ENCODE data around the gene CDK14.
"Not testable (repeated sequence)": the region's sequence is repeated elsewhere in the genome, so short reads cannot be mapped to it uniquely, and the experiment has no call there.

Gene CDK14

GRCh38 chr7:90629297-90629918, 33.3 kb downstream of the CDK14 start:
- DNase-seq (ENCODE audit: low read depth, low spot score): peak; percentile 57

- no peak for DNase-seq (ENCODE audit: low read depth, low spot score)
Measured at GRCh38 chr7:90631502-90631901, 35.4 kb downstream of the CDK14 start.

DNA sequence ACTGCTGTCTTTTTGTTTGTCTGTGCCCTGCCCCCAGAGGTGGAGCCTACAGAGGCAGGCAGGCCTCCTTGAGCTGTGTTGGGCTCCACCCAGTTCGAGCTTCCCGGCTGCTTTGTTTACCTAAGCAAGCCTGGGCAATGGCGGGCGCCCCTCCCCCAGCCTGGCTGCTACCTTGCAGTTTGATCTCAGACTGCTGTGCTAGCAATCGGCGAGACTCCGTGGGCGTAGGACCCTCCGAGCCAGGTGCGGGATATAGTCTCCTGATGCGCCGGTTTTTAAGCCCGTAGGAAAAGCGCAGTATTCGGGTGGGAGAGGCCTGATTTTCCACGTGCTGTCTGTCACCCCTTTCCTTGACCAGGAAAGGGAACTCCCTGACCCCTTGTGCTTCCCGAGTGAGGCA, 43.6 kb downstream of the CDK14 start:
- DNase-seq (ENCODE audit: low read depth, low spot score): not testable (repeated sequence)

DNA sequence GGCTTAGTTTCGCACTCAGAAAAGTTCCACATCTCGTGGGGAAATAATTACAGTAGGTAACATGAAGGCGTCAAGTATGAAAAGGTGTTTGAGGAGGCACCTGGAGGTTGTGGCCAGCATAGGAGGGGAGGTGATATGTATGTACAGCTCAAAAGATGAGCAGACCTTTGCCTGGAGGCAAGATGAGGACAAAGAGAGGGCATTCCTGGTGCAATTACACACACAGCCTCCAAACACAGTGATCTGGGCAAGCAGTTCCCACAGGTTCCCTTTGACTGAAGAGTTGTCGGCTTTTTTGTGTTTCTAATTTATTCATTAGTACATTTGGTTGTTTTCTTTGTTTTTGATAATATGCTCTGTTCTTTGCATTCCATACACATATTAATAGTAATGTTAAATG, 46.9 kb downstream of the CDK14 start:
- no peak for DNase-seq (ENCODE audit: low read depth, low spot score)

GRCh38 chr7:90645784-90646183, 49.7 kb downstream of the CDK14 start:
- peak; percentile 43 for DNase-seq (ENCODE audit: low read depth, low spot score)

- no peak for DNase-seq (ENCODE audit: low read depth, low spot score)
Measured at GRCh38 chr7:90648107-90648506, 52.0 kb downstream of the CDK14 start.

- DNase-seq (ENCODE audit: low read depth, low spot score): no peak
Measured at GRCh38 chr7:90648834-90649233, 52.7 kb downstream of the CDK14 start.

DNA sequence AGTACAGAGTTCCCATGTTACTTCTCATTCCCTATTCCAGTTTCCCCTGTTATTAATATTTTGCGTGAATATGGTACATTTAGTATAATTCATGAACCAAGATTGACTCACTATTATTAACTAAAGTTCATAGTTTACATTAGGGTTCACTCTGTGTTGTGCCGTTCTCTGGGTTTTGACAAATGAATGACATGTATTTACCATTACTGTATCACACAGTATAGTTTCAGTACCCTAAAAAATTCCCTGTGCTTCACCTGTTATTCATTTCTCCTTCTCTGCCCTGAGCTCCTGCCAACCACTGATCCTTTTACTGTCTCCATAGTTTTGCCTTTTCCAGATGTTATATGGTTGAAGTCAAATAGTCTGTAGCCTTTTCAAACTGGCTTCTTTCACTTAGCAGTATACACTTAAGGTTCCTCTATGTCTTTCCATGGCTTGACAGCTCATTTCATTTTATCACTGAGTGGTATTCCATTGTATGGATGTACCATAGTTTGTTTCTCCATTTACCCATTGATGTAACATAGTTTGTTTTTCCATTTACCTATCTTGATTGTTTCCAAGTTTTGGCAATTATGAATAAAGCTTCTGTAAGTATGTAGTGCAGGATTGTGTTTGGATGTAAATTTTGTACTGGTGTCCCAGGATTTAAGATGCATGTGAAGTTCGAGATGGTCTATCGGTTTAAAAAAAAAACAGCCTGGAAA, 58.8 kb downstream of the CDK14 start:
- no peak for DNase-seq (ENCODE audit: low read depth, low spot score)

- DNase-seq (ENCODE audit: low read depth, low spot score): peak; percentile 86
Measured at GRCh38 chr7:90655566-90655965, 59.4 kb downstream of the CDK14 start.

GRCh38 chr7:90657481-90657880, 61.4 kb downstream of the CDK14 start:
- DNase-seq (ENCODE audit: low read depth, low spot score): peak; percentile 27

DNA sequence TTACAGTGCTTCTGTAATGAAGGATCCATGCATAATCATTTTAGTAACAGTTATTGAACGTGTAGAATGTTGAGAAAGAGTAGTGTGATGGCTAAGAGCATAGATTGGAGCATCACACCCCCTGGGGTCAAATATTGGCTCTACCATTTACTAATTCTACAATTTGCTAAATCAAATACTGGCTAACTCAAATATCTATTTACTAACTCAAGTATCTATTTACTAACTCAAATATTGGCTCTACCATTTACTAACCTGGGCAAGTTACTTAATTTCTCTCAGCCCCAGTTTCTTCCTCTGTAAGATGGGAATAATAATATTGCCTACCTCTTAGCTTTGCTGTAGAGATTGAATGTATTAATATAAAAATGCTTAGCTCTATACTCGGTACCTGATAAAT, 64.0 kb downstream of the CDK14 start:
- DNase-seq (ENCODE audit: low read depth, low spot score): no peak

DNA sequence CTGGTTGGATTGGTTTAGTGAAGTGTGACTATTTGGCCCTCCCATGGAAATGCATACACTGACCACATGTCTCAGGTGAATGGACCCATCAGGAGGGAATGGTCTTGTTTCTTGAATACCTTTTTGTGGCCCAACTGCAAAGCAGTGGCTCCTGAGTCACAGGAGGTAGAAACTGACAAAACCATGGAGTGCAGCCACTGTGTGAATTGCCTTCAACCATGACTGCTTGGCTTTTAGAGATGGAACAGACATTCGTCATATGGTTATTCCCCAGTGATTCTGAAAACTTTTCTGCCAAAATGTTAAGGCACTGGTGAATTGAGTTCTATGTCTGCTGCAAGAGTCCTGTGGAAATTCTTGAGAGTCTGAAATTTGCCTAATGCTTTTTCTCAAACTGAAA, 64.7 kb downstream of the CDK14 start:
- no peak for DNase-seq (ENCODE audit: low read depth, low spot score)

- peak; percentile 60 for DNase-seq (ENCODE audit: low read depth, low spot score)
Measured at GRCh38 chr7:90661290-90662151, 65.4 kb downstream of the CDK14 start.

DNA sequence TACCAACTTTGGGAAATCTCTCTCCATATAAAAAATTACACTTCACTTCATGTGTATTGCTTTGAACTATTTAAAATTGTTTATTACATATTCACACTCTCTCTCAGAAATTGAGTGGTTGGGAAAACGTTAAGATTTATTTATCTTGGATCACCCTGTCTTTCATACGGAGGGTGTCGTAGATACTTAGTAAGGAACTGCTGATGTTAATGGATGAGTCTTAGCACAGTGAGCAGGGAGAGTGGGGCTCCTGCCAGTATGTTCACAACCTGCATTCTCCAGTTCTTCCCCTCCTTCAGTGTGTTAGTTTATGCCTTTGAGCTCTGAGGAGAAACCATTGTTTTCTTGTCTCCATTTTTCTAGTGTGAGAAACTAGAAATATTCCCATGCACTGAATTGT, 67.1 kb downstream of the CDK14 start:
- DNase-seq (ENCODE audit: low read depth, low spot score): no peak

DNA sequence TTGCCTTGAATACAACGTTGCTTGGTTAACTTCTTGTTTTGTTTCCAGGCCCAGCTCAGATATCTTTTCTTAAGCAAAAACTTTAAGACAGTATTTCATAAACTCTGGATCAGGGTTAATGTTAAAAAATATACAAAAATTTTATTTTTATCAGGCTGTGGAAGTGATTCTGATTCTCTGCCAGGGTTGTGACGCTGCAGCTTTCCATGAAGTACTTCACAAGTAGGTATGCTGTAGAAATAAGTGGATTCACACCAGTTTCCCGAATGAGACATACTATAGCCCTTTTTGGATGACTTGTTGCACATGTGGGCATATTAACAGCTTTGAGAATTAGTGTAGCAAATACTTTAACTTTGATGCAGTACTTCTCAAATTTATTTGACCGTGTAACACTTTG, 70.1 kb downstream of the CDK14 start:
- DNase-seq (ENCODE audit: low read depth, low spot score): no peak

DNA sequence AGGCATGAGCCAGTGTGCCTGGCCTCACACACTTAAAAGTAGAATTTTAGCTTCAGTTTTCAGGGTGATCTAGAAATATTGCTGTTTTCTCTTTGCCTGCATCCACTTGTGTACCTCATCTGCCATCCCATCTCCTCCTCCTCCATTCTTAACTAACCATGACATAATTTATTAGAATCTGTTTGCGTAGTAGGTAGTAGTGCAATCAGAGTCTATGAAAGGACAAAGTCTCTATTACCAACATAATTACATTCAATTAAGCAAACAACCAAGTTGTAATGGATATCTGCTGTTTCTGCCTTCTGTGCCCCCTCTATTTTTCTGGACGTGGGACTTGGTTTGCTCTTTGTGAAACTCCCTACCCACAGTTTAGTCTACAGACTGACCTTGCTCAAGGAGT, 72.9 kb downstream of the CDK14 start:
- no peak for DNase-seq (ENCODE audit: low read depth, low spot score)

DNA sequence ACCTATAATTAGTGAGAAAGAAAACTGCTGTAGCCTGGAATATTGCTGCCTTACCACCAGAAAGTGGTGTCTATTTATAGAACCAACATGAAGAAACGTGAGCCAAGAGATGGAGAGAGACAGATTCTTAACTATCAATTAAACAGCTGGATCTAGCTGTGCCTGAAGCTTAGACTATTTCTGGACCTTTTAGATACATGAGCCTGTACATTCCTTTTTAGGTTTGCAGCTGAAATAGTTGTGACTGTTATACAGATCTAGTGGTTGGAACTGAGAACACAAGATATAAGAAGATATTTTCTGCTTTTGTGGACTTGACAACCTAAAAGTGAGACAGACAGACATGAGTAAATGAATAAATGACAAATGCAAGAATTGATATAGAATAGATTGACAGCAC, 73.4 kb downstream of the CDK14 start:
- no peak for DNase-seq (ENCODE audit: low read depth, low spot score)

- DNase-seq (ENCODE audit: low read depth, low spot score): no peak
Measured at GRCh38 chr7:90671571-90671970, 75.5 kb downstream of the CDK14 start.

DNA sequence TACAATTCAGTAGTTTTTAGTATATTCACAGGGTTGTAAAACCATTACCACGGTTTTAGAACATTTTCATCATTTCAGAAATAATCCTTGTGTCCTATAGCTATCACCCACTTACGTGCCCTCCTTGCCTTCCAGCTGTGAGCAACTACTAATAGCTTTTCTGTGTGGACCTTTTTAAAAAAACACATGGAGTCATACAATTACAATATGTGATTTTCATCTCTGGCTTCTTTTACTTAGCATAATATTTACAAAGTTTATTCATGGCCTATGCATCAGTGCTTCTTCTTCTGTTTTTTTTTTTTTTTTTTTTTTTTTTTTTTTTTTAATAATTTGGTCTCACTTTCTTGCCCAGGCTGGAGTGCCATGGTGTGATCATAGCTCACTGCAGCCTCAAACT, 76.1 kb downstream of the CDK14 start:
- DNase-seq (ENCODE audit: low read depth, low spot score): no peak

- no peak for DNase-seq (ENCODE audit: low read depth, low spot score)
Measured at GRCh38 chr7:90674625-90675024, 78.5 kb downstream of the CDK14 start.

DNA sequence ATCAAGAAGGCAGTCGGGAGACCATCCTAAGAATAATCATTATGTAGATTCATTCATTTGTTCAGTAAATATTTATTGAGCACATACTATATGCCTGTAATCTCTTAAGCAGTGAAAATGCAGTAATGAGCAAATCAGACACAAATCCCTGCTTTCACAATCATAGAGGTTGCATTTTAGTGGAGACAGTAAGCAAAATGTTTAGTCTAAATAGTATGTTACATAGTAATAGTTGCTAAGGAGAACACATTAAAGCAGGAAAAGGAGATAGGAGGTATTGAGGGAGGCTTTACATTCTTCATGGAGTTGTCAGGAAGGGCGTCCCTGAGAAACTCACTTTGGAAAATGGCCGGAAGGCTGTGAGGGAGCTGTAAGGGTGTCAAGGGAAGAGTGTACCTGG, 79.9 kb downstream of the CDK14 start:
- no peak for DNase-seq (ENCODE audit: low read depth, low spot score)

DNA sequence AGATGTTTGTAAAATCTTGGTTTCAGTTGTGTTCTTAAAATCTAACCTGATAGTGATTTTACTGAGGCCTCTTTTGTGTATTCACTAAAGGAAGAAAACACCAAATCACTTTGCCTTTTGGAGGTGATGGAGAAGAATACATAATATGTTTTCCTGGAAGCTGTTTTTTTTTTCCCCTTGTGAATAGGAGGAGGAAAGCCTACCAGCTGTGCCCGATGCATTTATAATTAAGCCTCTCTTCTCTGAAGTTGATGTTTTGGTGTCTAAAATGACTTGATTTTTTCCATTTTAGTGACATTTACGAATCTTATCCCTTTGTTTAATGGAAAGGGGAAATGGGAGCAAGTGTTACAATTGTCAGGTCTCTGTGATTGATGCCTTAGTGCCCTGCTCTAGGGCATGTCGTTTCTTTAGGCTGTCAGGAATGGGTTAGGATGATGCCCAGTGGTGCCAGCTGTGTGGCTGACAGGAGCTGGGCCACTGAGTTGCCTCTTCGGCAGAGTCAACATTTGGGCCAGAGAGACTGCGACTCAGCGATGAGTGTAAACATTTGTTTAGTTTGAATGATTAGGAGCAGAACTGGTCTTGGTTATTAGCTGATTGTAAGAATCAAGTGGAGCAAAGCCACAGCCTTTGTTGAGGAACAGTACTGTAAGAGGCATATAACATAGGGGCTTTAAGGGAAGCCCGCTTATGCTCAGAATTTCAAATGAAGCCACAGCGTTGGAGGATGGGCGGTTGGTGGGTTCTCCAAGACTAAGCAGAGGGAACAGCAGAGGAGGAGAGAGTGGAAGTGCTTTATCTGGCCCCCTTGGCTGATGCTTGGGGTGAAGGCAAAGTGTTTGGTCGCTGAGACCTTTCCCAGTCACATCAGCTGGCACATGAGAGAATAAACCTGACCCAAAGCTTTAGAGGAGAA, 81.6 kb downstream of the CDK14 start:
- no peak for DNase-seq (ENCODE audit: low read depth, low spot score)
